HG02885 (cell line): Measurements from ENCODE around the gene COL18A1.
"Not testable (repeated sequence)": the region's sequence is repeated elsewhere in the genome, so short reads cannot be mapped to it uniquely, and the experiment has no call there.

Experiments used
- ATAC-seq: cut with Tn5 transposase; IDR thresholded peaks from one replicate; pipeline ENCODE4 v1.9.1; 2021; ENCODE audit warnings: mild to moderate bottlenecking; ENCODE audit not compliant: unreplicated experiment, poor library complexity

COL18A1 gene

GRCh38 chr21:45523411-45524101 lies 118.6 kb downstream of the COL18A1 start:
- ATAC-seq: no peak

- no peak for ATAC-seq
Measured at GRCh38 chr21:45524756-45525152, 119.8 kb downstream of the COL18A1 start.

GRCh38 chr21:45525153-45525909 lies 120.4 kb downstream of the COL18A1 start:
- ATAC-seq: no peak

GRCh38 chr21:45525910-45526306 lies 120.9 kb downstream of the COL18A1 start:
- ATAC-seq: no peak

- ATAC-seq: not testable (repeated sequence)
Measured at GRCh38 chr21:45527151-45527999, 122.4 kb downstream of the COL18A1 start.

- ATAC-seq: no peak
Measured at GRCh38 chr21:45528028-45528705, 123.2 kb downstream of the COL18A1 start.

GRCh38 chr21:45528981-45529784 lies 124.2 kb downstream of the COL18A1 start:
- no peak for ATAC-seq

- no peak for ATAC-seq
Measured at GRCh38 chr21:45529785-45530422, 124.9 kb downstream of the COL18A1 start.

GRCh38 chr21:45530423-45531113 lies 125.6 kb downstream of the COL18A1 start:
- ATAC-seq: no peak

GRCh38 chr21:45531114-45531392 lies 126.1 kb downstream of the COL18A1 start:
- ATAC-seq: not testable (repeated sequence)

GRCh38 chr21:45531393-45532215 lies 126.6 kb downstream of the COL18A1 start:
- no peak for ATAC-seq

GRCh38 chr21:45532826-45533360 lies 127.9 kb downstream of the COL18A1 start:
- no peak for ATAC-seq

GRCh38 chr21:45533361-45533845 lies 128.4 kb downstream of the COL18A1 start:
- ATAC-seq: no peak

- ATAC-seq: no peak
Measured at GRCh38 chr21:45533846-45534635, 129.1 kb downstream of the COL18A1 start.

GRCh38 chr21:45534636-45535331 lies 129.8 kb downstream of the COL18A1 start:
- ATAC-seq: no peak
